ENCODE measurements around the gene TSC22D3.
"Not testable (repeated sequence)": the region's sequence is repeated elsewhere in the genome, so short reads cannot be mapped to it uniquely, and the experiment has no call there.

The TSC22D3 gene

DNA sequence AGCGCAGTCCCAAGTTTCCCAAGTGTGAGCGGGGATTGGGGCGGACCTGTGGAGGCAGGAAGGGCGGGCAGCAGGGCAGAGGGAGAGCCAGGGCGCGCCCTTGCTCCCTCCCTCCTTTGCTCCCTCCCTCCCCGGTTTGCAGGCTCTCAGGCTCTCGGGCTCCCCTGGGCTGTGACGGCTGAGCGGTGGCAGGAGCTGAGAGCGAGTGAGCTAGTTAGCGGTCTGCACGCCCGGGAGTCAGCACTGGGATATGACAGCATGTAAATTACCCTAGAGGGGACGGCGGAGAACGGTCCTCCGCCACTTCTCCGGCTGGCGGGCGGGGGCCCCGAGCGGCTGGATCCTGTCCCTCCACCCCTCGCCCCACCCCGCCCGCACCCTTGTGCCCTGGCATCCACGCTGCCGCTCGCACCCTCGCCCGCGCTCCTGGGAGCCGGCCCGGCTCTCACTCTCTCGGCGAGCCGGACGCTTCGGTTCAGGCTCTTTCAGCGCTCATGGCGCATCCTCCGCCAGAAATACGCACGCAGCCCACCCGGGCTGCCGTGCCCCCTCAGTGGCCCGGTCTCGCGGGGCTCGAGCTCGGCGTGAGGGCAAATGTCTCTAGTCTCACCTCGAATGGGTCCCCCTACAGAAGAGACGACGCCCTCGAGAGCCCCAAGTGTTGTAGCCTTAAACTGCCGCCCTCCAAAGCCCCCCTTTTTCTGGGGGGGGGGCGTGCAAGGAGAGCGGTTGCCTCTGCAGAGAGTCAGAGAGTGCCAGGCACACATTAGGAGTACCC lies at the start of gene TSC22D3:
Gene TSC22D3, minus strand, starts transcription at position 54 of the 778 bp plus-strand sequence. CDS start 368 bp downstream, outside the sequence.
- H3K27ac ChIP-seq, result peak within 1 kb of the TSS; percentile 38

GRCh38 chrX:107823456-107823855 lies 47.9 kb upstream of the TSC22D3 start:
- TF ChIP-seq, protein P1, sequence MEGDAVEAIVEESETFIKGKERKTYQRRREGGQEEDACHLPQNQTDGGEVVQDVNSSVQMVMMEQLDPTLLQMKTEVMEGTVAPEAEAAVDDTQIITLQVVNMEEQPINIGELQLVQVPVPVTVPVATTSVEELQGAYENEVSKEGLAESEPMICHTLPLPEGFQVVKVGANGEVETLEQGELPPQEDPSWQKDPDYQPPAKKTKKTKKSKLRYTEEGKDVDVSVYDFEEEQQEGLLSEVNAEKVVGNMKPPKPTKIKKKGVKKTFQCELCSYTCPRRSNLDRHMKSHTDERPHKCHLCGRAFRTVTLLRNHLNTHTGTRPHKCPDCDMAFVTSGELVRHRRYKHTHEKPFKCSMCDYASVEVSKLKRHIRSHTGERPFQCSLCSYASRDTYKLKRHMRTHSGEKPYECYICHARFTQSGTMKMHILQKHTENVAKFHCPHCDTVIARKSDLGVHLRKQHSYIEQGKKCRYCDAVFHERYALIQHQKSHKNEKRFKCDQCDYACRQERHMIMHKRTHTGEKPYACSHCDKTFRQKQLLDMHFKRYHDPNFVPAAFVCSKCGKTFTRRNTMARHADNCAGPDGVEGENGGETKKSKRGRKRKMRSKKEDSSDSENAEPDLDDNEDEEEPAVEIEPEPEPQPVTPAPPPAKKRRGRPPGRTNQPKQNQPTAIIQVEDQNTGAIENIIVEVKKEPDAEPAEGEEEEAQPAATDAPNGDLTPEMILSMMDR (conservative IDR thresholded peaks at IDR 0.05), result no peak
- no peak for TF ChIP-seq ZFX (IDR thresholded peaks at IDR 0.05)
- H3K27ac ChIP-seq, result no peak overlapping the region

More for the DNA sequence above, at the start of gene TSC22D3:
- TF ChIP-seq ZFX (IDR thresholded peaks at IDR 0.05), result no peak
- TF ChIP-seq, protein P1 (conservative IDR thresholded peaks at IDR 0.05), result no peak

DNA sequence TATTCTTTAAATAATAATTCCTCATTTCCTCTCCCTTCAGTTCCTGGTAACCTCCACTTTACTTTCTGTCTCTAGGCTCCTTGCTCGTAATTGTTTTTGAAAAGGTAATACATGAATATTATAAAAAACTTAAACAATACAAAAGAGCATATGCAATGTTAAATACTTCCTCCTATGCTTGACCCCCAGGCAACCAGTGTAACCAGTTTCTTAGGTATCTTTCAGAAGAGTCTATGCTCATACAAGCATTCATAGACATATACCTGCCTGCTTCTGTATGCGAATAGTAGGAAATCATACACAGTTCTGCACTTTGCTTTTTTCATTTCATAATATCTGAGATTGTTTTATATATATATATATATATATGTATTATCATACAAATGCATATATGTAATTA lies 47.5 kb upstream of the TSC22D3 start:
- H3K27ac ChIP-seq, result no peak overlapping the region
- TF ChIP-seq ZFX (IDR thresholded peaks at IDR 0.05), result no peak

- TF ChIP-seq ZFX (IDR thresholded peaks at IDR 0.05), result no peak
- TF ChIP-seq, protein P1 (conservative IDR thresholded peaks at IDR 0.05), result no peak
- H3K27ac ChIP-seq, result no peak overlapping the region
Observed at GRCh38 chrX:107818900-107819521, 43.4 kb upstream of the TSC22D3 start.

GRCh38 chrX:107810053-107810452 lies 34.5 kb upstream of the TSC22D3 start:
- not testable (repeated sequence) for H3K27ac ChIP-seq

DNA sequence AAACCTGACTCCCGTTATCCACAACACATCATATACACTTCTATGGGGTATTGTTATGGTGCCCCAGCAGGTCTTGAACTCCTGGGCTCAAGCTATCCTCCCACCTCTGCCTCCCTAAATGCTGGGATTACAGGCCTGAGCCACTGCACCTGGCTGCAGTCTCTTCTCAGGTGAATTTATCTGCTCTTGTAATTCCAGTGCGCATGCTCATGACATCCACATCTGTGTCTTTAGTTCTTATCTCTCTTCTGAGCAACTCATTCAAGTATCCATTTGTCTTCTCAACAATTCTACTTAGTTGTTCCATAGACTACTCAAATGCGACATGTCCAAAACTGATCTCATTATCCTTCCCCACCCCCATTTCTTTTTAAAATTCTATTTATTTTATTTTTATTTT lies 29.6 kb upstream of the TSC22D3 start:
- no peak overlapping the region for H3K27ac ChIP-seq
- TF ChIP-seq ZFX (IDR thresholded peaks at IDR 0.05), result no peak
- TF ChIP-seq, protein P1 (conservative IDR thresholded peaks at IDR 0.05), result no peak

DNA sequence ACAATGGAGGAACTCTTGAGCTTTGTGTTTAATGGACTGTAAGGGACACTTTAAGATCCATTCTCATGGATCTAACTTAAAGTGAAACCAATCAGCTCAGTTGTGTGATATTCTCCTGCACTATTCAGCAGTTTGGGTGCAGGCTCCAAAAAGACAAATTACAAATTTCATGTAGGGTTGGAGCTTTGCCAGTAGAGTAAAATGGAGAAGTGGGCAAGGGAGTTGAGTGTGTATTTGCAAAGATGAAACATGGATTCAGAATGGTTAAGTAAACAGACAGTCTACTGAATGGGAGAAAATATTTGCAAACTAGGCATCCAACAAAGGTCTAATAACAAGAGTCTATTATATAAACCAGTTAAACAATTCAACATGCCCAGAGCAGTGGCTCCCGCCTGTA lies 28.8 kb upstream of the TSC22D3 start:
- TF ChIP-seq, protein P1 (conservative IDR thresholded peaks at IDR 0.05), result no peak
- no peak for TF ChIP-seq ZFX (IDR thresholded peaks at IDR 0.05)
- no peak overlapping the region for H3K27ac ChIP-seq

DNA sequence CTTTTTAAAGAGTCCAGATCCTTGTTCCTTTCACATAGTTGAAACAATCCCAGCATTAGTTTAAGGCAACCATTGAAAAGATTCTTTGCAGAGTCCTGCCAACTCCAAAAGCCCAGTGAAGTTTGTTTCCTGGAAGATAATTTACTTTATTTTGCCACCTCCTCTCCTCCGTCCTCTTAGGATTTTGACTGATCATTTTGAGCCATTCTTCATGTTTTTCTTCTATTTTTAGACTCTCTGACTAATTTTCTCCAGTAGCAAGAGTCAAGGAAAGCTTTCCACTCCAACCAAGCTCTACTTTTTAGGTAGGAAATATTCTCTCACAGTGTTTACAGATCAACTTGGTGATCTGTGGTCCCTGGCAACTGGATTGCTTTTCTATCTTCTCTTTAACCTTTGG lies 12.2 kb upstream of the TSC22D3 start:
- no peak overlapping the region for H3K27ac ChIP-seq
- no peak for TF ChIP-seq ZFX (IDR thresholded peaks at IDR 0.05)
- TF ChIP-seq, protein P1 (conservative IDR thresholded peaks at IDR 0.05), result no peak
